Stimulated activated CD4-positive, alpha-beta T cell treated with anti-CD3 and anti-CD28 coated beads, TNF-alpha, amount 100 ng/mL, for 1 hour (primary cell): ENCODE data around the gene ADPGK.
"Not testable (repeated sequence)": the region's sequence is repeated elsewhere in the genome, so short reads cannot be mapped to it uniquely, and the experiment has no call there.

Experiments used
- DNase-seq, 3 donors: peaks; one replicate each; pipeline ENCODE4 v3.0.0-alpha.2; 2020; ENCODE audit warnings: low read depth in 3 of 3, low spot score in 1 of 3

The ADPGK gene

GRCh38 chr15:72783640-72784455, at the start of gene ADPGK:
TSS of gene ADPGK (minus strand) at chr15:72783758. CDS start at chr15:72783691, 67 bp downstream.
- DNase-seq, result peak; percentile 82 to 95 (median 93)

GRCh38 chr15:72827226-72827625, 43.7 kb upstream of the ADPGK start:
- DNase-seq, result no peak

- no peak for DNase-seq
Observed at GRCh38 chr15:72826611-72827010, 43.1 kb upstream of the ADPGK start.

GRCh38 chr15:72825829-72826228, 42.3 kb upstream of the ADPGK start:
- no peak for DNase-seq

GRCh38 chr15:72824781-72825180, 41.2 kb upstream of the ADPGK start:
- DNase-seq, result no peak

GRCh38 chr15:72824112-72824511, 40.6 kb upstream of the ADPGK start:
- no peak for DNase-seq

- no peak for DNase-seq
Observed at GRCh38 chr15:72820278-72820677, 36.7 kb upstream of the ADPGK start.

- no peak for DNase-seq
Observed at GRCh38 chr15:72818632-72819031, 35.1 kb upstream of the ADPGK start.

- DNase-seq, result no peak
Observed at GRCh38 chr15:72813345-72814004, 29.9 kb upstream of the ADPGK start.

GRCh38 chr15:72809329-72809728, 25.8 kb upstream of the ADPGK start:
- no peak for DNase-seq

- DNase-seq, result not testable (repeated sequence)
Observed at GRCh38 chr15:72807346-72807745, 23.8 kb upstream of the ADPGK start.

GRCh38 chr15:72803006-72803405, 19.4 kb upstream of the ADPGK start:
- DNase-seq, result no peak

- no peak for DNase-seq
Observed at GRCh38 chr15:72801590-72802325, 18.2 kb upstream of the ADPGK start.

- no peak for DNase-seq
Observed at GRCh38 chr15:72800833-72801481, 17.4 kb upstream of the ADPGK start.

- no peak for DNase-seq
Observed at GRCh38 chr15:72797834-72798233, 14.3 kb upstream of the ADPGK start.

- no peak for DNase-seq
Observed at GRCh38 chr15:72797338-72797689, 13.8 kb upstream of the ADPGK start.

- DNase-seq, result peak in 2 of 3 donors; percentile 7 to 30
Observed at GRCh38 chr15:72796515-72797337, 13.2 kb upstream of the ADPGK start.

GRCh38 chr15:72796210-72796514, 12.6 kb upstream of the ADPGK start:
- no peak for DNase-seq

GRCh38 chr15:72793766-72794660, 10.5 kb upstream of the ADPGK start:
- no peak for DNase-seq

GRCh38 chr15:72792431-72792830, 8.9 kb upstream of the ADPGK start:
- DNase-seq, result no peak
